MCF 10A (cell line): Measurements from ENCODE around the gene SYDE1. TPM values are rescaled to one million over a fixed set of nuclear protein-coding genes. Genes with fewer than 3 reads are reported as not detected.

ENCODE experiments used
- BruUV-seq: library from RNA; stranded (reverse); fragments of 400-500 nt; replicated peaks from 2 replicates; lab custom pipeline; 2021; lab: Mats Ljungman, UMichigan
- CTCF ChIA-PET: fragments of 300-600 bp; sonication (Branson Sonifier 250); formaldehyde crosslinking; extraction: SDS; loops from one replicate; lab custom pipeline; 2021; ENCODE audit warnings: antibody characterized with exemption, inconsistent platforms; lab: Yijun Ruan, JAX
- POLR2A ChIA-PET: fragments of 300-600, 350-650 bp; sonication (Branson Sonifier 250); formaldehyde crosslinking; extraction: SDS; loops from one replicate; lab custom pipeline; 2020; ENCODE audit warnings: antibody characterized with exemption, inconsistent platforms; lab: Yijun Ruan, JAX
- DNase-seq: peaks from one replicate; pipeline ENCODE4 v3.0.0-alpha.2; 2018; ENCODE audit not compliant: unreplicated experiment
- H3K27ac Mint-ChIP-seq: one replicate; pipeline ENCODE4 v1.8.0; 2022; ENCODE audit warnings: mild to moderate bottlenecking, low read depth, mixed read lengths; ENCODE audit not compliant: unreplicated experiment
- H3K27me3 Mint-ChIP-seq: one replicate; pipeline ENCODE4 v1.8.0; 2022; ENCODE audit warnings: mixed read lengths; ENCODE audit not compliant: insufficient read depth, unreplicated experiment
- H3K36me3 Mint-ChIP-seq: one replicate; pipeline ENCODE4 v1.8.0; 2022; ENCODE audit warnings: mild to moderate bottlenecking, moderate library complexity, mixed read lengths; ENCODE audit not compliant: insufficient read depth, unreplicated experiment
- H3K4me1 Mint-ChIP-seq: one replicate; pipeline ENCODE4 v1.8.0; 2022; ENCODE audit warnings: mixed read lengths; ENCODE audit not compliant: insufficient read depth, unreplicated experiment
- H3K4me3 Mint-ChIP-seq: one replicate; pipeline ENCODE4 v1.8.0; 2022; ENCODE audit warnings: mild to moderate bottlenecking, moderate library complexity, mixed read lengths; ENCODE audit not compliant: unreplicated experiment
- H3K9me3 Mint-ChIP-seq: one replicate; pipeline ENCODE4 v1.8.0; 2022; ENCODE audit warnings: mixed read lengths; ENCODE audit not compliant: unreplicated experiment
- intact Hi-C: fragments of 100-400 bp; cut with micrococcal nuclease; formaldehyde crosslinking; loops from 2 replicates; pipeline ENCODE4 v1.14.1; 2022
- total RNA-seq: library from RNA; stranded (reverse); gene quantifications from 2 replicates; pipeline ENCODE4 v1.2.3, GENCODE V29; 2022
- TF ChIP-seq, protein P1 (sequence below): fragments of 200-600 bp; IDR thresholded peaks from one replicate; pipeline ENCODE4 v1.8.0; 2022; ENCODE audit warnings: antibody characterized with exemption, mild to moderate bottlenecking; ENCODE audit not compliant: unreplicated experiment

The SYDE1 gene
- total RNA-seq, 1 experiment from 2014 or later: 24.2 TPM

- Mint-ChIP-seq H3K27me3 (no peaks in the 10 kb centered on the region), H3K4me3 (no peak overlapping the region), H3K4me1 (no peaks in the 10 kb centered on the region), H3K9me3 (peaks cover 13% of the 10 kb centered on the region), H3K27ac (no peak overlapping the region), H3K36me3 (no peaks in the 10 kb centered on the region)
- TF ChIP-seq, protein P1, sequence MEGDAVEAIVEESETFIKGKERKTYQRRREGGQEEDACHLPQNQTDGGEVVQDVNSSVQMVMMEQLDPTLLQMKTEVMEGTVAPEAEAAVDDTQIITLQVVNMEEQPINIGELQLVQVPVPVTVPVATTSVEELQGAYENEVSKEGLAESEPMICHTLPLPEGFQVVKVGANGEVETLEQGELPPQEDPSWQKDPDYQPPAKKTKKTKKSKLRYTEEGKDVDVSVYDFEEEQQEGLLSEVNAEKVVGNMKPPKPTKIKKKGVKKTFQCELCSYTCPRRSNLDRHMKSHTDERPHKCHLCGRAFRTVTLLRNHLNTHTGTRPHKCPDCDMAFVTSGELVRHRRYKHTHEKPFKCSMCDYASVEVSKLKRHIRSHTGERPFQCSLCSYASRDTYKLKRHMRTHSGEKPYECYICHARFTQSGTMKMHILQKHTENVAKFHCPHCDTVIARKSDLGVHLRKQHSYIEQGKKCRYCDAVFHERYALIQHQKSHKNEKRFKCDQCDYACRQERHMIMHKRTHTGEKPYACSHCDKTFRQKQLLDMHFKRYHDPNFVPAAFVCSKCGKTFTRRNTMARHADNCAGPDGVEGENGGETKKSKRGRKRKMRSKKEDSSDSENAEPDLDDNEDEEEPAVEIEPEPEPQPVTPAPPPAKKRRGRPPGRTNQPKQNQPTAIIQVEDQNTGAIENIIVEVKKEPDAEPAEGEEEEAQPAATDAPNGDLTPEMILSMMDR: no peak
- BruUV-seq: no TSS peak
- intact Hi-C loops: no loop called here
- CTCF ChIA-PET: no interaction called here
- POLR2A ChIA-PET: no interaction called here
- no peak for DNase-seq
Measured at GRCh38 chr19:15138427-15138826, 31.2 kb downstream of the SYDE1 start.

DNA sequence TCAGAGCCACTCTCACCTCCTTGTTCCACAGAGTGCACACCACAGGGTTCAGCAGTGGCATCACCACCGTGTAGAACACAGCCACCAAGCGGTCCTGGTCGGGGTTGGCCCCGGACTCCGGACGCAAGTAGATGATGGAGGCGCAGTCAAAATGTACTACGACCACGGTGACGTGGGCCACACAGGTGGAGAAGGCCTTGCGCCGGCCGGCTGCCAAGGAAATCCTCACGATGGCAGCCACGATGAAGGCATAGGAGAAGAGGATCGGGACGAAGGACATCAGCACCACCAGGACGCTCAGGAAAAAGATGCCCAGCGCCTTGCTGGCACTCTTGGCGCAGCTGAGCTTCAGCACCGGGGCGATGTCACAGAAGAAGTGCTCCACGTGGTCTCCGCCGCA, 33.9 kb downstream of the SYDE1 start:
- Mint-ChIP-seq H3K4me1 (no peaks in the 10 kb centered on the region), H3K36me3 (no peaks in the 10 kb centered on the region), H3K4me3 (no peak overlapping the region), H3K27me3 (no peaks in the 10 kb centered on the region), H3K9me3 (peaks cover 13% of the 10 kb centered on the region), H3K27ac (no peak overlapping the region)
- ChIA-PET CTCF (no interaction called here), POLR2A (no interaction called here)
- BruUV-seq: no TSS peak
- TF ChIP-seq, protein P1: no peak
- intact Hi-C loops: no loop called here
- no peak for DNase-seq

DNA sequence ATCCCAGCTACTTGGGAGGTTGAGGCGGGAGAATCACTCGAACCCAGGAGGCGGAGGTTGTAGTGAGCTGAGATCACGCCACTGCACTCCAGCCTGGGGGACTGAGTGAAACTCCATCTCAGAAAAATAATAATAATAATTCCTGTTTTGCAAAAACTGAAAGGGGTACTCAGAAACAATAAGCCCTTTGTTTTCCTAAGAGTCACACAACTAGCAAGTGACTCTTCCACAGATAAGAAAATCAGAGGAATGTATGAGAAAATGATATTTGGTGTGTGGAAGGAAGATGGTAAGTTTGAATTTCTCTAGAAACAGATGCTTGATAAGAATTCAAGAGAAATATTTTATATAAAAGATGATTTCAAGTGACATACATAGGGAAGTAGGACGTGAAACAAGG, 35.1 kb downstream of the SYDE1 start:
- BruUV-seq: no TSS peak
- Mint-ChIP-seq H3K4me3 (no peak overlapping the region), H3K4me1 (no peaks in the 10 kb centered on the region), H3K27ac (no peak overlapping the region), H3K36me3 (no peaks in the 10 kb centered on the region), H3K27me3 (no peaks in the 10 kb centered on the region), H3K9me3 (peaks cover 13% of the 10 kb centered on the region)
- POLR2A ChIA-PET: no interaction called here
- TF ChIP-seq, protein P1: no peak
- DNase-seq: no peak
- intact Hi-C loops: no loop called here
- CTCF ChIA-PET: no interaction called here

GRCh38 chr19:15144046-15144646, 36.9 kb downstream of the SYDE1 start:
- peak; percentile 46 for DNase-seq
- Mint-ChIP-seq H3K4me1 (no peaks in the 10 kb centered on the region), H3K27ac (no peak overlapping the region), H3K9me3 (peaks cover 3% of the 10 kb centered on the region), H3K4me3 (no peak overlapping the region), H3K36me3 (no peaks in the 10 kb centered on the region), H3K27me3 (no peaks in the 10 kb centered on the region)
- intact Hi-C loops: no loop called here
- no TSS peak for BruUV-seq
- ChIA-PET CTCF (no interaction called here), POLR2A (no interaction called here)
- TF ChIP-seq, protein P1: no peak
